Activated T-cell treated with anti-CD3 and anti-CD28 coated beads, Interleukin-2, amount 50 U/mL, for 72 hours (primary cell): Measurements from ENCODE around the gene RPL3. TPM values are rescaled to one million over a fixed set of nuclear protein-coding genes. Genes with fewer than 3 reads are reported as not detected.
"Not testable (repeated sequence)": the region's sequence is repeated elsewhere in the genome, so short reads cannot be mapped to it uniquely, and the experiment has no call there.

Source experiments
- ATAC-seq, 2 donors: fragments of 150-1000 bp; cut with Tn5 transposase; replicated peaks in 1 of 2; 2 replicates each; pipeline ENCODE4 v1.10.0; 2021; ENCODE audit warnings: moderate library complexity in 2 of 2, mild to moderate bottlenecking in 1 of 2
- DNase-seq, 2 donors: peaks; one replicate each; pipeline ENCODE4 v3.0.0; 2021 to 2022; ENCODE audit warnings: mixed read lengths in 1 of 2
- H3K27ac Mint-ChIP-seq: one replicate; pipeline ENCODE4 v1.8.0; 2022; ENCODE audit warnings: mild to moderate bottlenecking, moderate library complexity, mixed read lengths
- H3K27me3 Mint-ChIP-seq: one replicate; pipeline ENCODE4 v1.8.0; 2022; ENCODE audit warnings: low read depth, mixed read lengths
- H3K36me3 Mint-ChIP-seq, 2 donors: one replicate each; pipeline ENCODE4 v1.8.0; 2022; ENCODE audit warnings: mixed read lengths in 2 of 2, mild to moderate bottlenecking in 1 of 2; ENCODE audit not compliant: insufficient read depth in 2 of 2
- H3K4me1 Mint-ChIP-seq: one replicate; pipeline ENCODE4 v1.8.0; 2022; ENCODE audit warnings: low read depth, mixed read lengths
- H3K4me3 Mint-ChIP-seq, 2 donors: one replicate each; pipeline ENCODE4 v1.8.0; 2022; ENCODE audit warnings: mild to moderate bottlenecking in 2 of 2, mixed read lengths in 2 of 2, moderate library complexity in 2 of 2
- H3K9me3 Mint-ChIP-seq, 2 donors: one replicate each; pipeline ENCODE4 v1.8.0; 2022; ENCODE audit warnings: mixed read lengths in 2 of 2
- total RNA-seq, 2 donors: library from RNA; stranded (reverse); gene quantifications; one replicate each; pipeline ENCODE4 v1.2.3, GENCODE V29; 2022

The RPL3 gene
- total RNA-seq, 2 donors from 2014 or later, result 3,380 to 3,455 TPM

- DNase-seq, H3K27me3 Mint-ChIP-seq, ATAC-seq, H3K9me3 Mint-ChIP-seq: not testable (repeated sequence)
- peaks cover 39% of the 10 kb centered on the region for H3K4me1 Mint-ChIP-seq
- peak overlapping the region; percentile 98 for H3K27ac Mint-ChIP-seq
- H3K4me3 Mint-ChIP-seq, result peak overlapping the region; percentile 99 to 100
- peaks cover 24 to 31% of the 10 kb centered on the region in 2 donors for H3K36me3 Mint-ChIP-seq
These were observed 1.2 kb upstream of the RPL3 start for GRCh38 chr22:39320616-39321029.

DNA sequence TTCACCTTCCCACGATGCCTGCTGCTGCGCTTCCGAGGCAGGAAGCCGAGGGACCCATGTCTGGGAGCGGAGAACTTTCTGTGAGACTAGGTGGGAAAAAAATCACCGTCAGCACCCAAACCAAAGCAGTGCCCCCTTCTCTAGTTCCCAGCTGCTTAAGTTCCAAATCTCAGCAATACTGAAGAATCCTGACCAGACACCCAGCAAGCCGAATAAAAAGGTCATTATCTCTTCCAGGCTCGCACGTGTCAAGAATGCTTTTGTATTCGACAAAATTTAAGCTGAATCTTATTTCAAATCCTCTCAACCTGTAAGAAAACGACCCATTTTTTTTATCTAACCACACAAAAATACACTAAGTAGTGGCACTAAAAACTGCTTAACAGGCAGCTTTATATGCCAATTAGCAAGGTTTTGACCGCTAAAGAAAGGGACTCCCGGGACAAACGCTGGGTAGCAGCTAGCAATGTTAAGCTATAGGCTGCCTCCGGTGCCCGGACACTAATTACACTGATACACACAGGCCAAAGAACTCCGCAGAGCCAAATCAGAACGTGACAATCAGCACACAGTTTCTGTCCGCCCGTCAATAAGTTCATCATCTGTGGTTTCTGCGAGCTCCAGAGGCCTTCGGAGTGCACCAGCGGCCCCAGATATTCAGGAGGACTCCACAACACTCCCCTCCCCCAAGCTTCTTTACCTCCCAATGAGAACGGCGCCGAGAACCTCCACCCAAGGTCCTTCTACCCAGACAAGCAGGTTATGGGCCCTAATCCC is 728 bp downstream of the RPL3 start:
- peak overlapping the region; percentile 99 to 100 for H3K4me3 Mint-ChIP-seq
- H3K27ac Mint-ChIP-seq, result peak overlapping the region; percentile 98
- DNase-seq, result no peak
- no peaks in the 10 kb centered on the region for H3K9me3 Mint-ChIP-seq
- peaks cover 32 to 45% of the 10 kb centered on the region in 2 donors for H3K36me3 Mint-ChIP-seq
- H3K27me3 Mint-ChIP-seq, result no peaks in the 10 kb centered on the region
- ATAC-seq, result no peak
- H3K4me1 Mint-ChIP-seq, result peaks cover 46% of the 10 kb centered on the region

- no peaks in the 10 kb centered on the region for H3K9me3 Mint-ChIP-seq
- ATAC-seq (no peak), DNase-seq (no peak)
These were observed 1.5 kb downstream of the RPL3 start for GRCh38 chr22:39317775-39318506.

GRCh38 chr22:39317084-39317774 is 2.2 kb downstream of the RPL3 start:
- H3K4me3 Mint-ChIP-seq, result peak overlapping the region; percentile 99 to 100
- peak; percentile 63 to 68 for DNase-seq
- H3K36me3 Mint-ChIP-seq, result peaks cover 37 to 54% of the 10 kb centered on the region in 2 donors
- peak overlapping the region; percentile 98 for H3K27ac Mint-ChIP-seq
- H3K9me3 Mint-ChIP-seq, result no peaks in the 10 kb centered on the region
- no peaks in the 10 kb centered on the region for H3K27me3 Mint-ChIP-seq
- ATAC-seq, result peak; percentile 6
- H3K4me1 Mint-ChIP-seq, result peaks cover 52% of the 10 kb centered on the region

More at GRCh38 chr22:39317775-39318506, 1.5 kb downstream of the RPL3 start:
- peaks cover 37 to 51% of the 10 kb centered on the region in 2 donors for H3K36me3 Mint-ChIP-seq
- peaks cover 52% of the 10 kb centered on the region for H3K4me1 Mint-ChIP-seq
- H3K27me3 Mint-ChIP-seq, result no peaks in the 10 kb centered on the region
- H3K27ac Mint-ChIP-seq, result peak overlapping the region; percentile 98
- H3K4me3 Mint-ChIP-seq, result peak overlapping the region; percentile 99 to 100

DNA sequence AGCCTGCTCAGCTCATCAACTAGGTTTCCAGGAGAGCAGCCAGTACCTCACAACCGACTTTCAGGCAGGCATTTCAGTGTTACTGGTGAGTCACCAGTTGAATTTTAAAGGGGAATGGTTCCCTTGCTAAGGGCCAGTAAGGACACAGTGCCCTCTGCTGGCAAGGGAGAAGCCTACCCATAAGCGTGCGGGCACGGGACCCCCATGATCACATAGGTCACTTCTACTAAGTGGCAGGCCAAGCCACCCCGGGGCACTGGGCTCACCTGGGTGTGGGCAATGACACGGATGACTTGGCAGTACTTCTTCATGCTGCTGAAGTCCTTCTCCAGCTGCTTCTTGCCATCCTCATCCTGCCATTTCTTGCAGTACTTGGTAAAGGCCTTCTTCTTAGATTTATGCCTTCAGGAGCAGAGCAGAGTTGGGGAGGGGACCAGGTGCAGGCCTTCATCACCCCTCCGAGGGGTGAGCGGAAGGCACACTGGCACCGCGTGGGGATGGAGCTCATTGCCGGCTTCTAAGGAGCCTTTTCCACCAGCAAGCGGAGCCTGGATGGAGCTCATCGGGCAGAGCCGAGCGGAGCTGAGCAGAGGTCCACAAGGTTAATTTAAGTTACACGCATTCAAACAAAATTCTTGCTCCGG is 2.9 kb downstream of the RPL3 start:
- peaks cover 55% of the 10 kb centered on the region for H3K4me1 Mint-ChIP-seq
- peak overlapping the region; percentile 99 to 100 for H3K4me3 Mint-ChIP-seq
- H3K36me3 Mint-ChIP-seq, result peaks cover 37 to 56% of the 10 kb centered on the region in 2 donors
- no peaks in the 10 kb centered on the region for H3K9me3 Mint-ChIP-seq
- H3K27me3 Mint-ChIP-seq, result no peaks in the 10 kb centered on the region
- H3K27ac Mint-ChIP-seq, result peak overlapping the region; percentile 61
- peak; percentile 82 to 85 for DNase-seq
- ATAC-seq, result peak; percentile 43 to 55

- ATAC-seq, result no peak
- peak overlapping the region; percentile 72 for H3K27ac Mint-ChIP-seq
- H3K36me3 Mint-ChIP-seq, result peaks cover 37 to 57% of the 10 kb centered on the region in 2 donors
These were observed 4.0 kb downstream of the RPL3 start for GRCh38 chr22:39315389-39315788.

GRCh38 chr22:39314251-39314971 is 5.0 kb downstream of the RPL3 start:
- ATAC-seq (no peak), DNase-seq (peak in 1 of 2 donors; percentile 36)
- Mint-ChIP-seq H3K4me1 (peaks cover 58% of the 10 kb centered on the region), H3K27me3 (no peaks in the 10 kb centered on the region), H3K36me3 (peaks cover 36 to 56% of the 10 kb centered on the region in 2 donors), H3K4me3 (peak overlapping the region in 1 of 2 donors; percentile 14), H3K27ac (peak overlapping the region; percentile 50), H3K9me3 (no peaks in the 10 kb centered on the region)

More at GRCh38 chr22:39315389-39315788, 4.0 kb downstream of the RPL3 start:
- Mint-ChIP-seq H3K9me3 (no peaks in the 10 kb centered on the region), H3K4me3 (peak overlapping the region; percentile 99 to 100), H3K27me3 (no peaks in the 10 kb centered on the region), H3K4me1 (peaks cover 58% of the 10 kb centered on the region)
- DNase-seq, result no peak

DNA sequence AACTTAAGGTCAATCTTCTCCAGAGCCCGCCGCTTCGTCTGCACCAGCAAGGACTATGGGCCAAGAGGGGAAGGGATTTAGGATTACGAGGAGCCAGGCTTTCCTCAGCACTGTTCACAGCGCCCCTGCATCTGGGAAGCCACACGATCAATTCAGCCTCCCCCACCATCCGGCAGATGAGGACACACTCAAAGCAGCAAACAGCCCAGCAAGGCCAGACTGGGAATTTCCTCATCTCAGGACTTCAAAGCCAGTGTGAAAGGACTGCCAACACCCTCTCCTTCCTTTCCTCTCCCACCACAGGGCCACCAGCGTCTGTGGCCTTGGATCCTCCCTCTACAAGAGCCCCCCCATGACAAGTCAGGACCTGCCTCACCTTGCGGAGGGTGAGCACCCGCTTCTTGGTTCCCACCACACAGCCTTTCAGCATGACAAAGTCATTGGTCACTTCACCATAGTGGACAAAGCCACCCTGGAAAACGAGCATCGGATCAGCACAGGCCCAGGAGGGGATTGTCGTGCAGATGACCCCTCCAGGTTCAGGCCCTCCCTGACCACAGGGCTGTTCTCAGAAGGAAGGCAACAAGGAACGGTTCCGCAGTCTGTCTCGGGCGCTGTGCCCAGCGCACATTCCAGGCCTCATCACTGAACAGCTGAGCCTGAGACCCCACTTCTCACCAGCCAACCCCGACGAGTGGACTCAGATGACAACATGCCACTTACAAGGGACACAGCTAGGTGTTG is 6.0 kb downstream of the RPL3 start:
- H3K9me3 Mint-ChIP-seq, result no peaks in the 10 kb centered on the region
- H3K4me3 Mint-ChIP-seq, result no peak overlapping the region
- DNase-seq (no peak), ATAC-seq (no peak)
- H3K27me3 Mint-ChIP-seq, result no peaks in the 10 kb centered on the region
- H3K36me3 Mint-ChIP-seq, result peaks cover 27 to 46% of the 10 kb centered on the region in 2 donors
- H3K27ac Mint-ChIP-seq, result peak overlapping the region; percentile 52
- peaks cover 58% of the 10 kb centered on the region for H3K4me1 Mint-ChIP-seq

GRCh38 chr22:39312410-39312809 is 7.0 kb downstream of the RPL3 start:
- no peak for ATAC-seq
- Mint-ChIP-seq H3K27me3 (no peaks in the 10 kb centered on the region), H3K4me3 (no peak overlapping the region), H3K9me3 (no peaks in the 10 kb centered on the region), H3K27ac (peak overlapping the region; percentile 44), H3K4me1 (peaks cover 48% of the 10 kb centered on the region), H3K36me3 (peaks cover 22 to 37% of the 10 kb centered on the region in 2 donors)
- no peak for DNase-seq

- ATAC-seq, result peak in 1 of 2 donors; percentile 0
- Mint-ChIP-seq H3K27me3 (no peaks in the 10 kb centered on the region), H3K9me3 (no peaks in the 10 kb centered on the region), H3K4me1 (peaks cover 42% of the 10 kb centered on the region), H3K4me3 (no peak overlapping the region), H3K36me3 (peaks cover 17 to 35% of the 10 kb centered on the region in 2 donors), H3K27ac (peak overlapping the region; percentile 8)
- peak in 1 of 2 donors; percentile 45 for DNase-seq
These were observed 7.6 kb downstream of the RPL3 start for GRCh38 chr22:39311592-39312400.
